NCI-H2196 (cell line): ENCODE data around the gene FMN2.
A peak's percentile ranks its signal among the peaks of the same experiment; 100 is the strongest.
"Not testable (repeated sequence)": the region's sequence is repeated elsewhere in the genome, so short reads cannot be mapped to it uniquely, and the experiment has no call there.

Experiments used
- DNase-seq: peaks from one replicate; lab custom pipeline; 2025; ENCODE audit not compliant: unreplicated experiment; lab: John Stamatoyannopoulos, UW

Gene FMN2

GRCh38 chr1:240136402-240136801 lies 44.7 kb downstream of the FMN2 start:
- DNase-seq: no peak

- no peak for DNase-seq
These were observed 47.2 kb downstream of the FMN2 start for GRCh38 chr1:240138867-240139266.

GRCh38 chr1:240139511-240139910 lies 47.8 kb downstream of the FMN2 start:
- DNase-seq: no peak

GRCh38 chr1:240145120-240145519 lies 53.4 kb downstream of the FMN2 start:
- no peak for DNase-seq

GRCh38 chr1:240148333-240148732 lies 56.6 kb downstream of the FMN2 start:
- no peak for DNase-seq

- no peak for DNase-seq
These were observed 57.9 kb downstream of the FMN2 start for GRCh38 chr1:240149484-240150094.

- no peak for DNase-seq
These were observed 59.6 kb downstream of the FMN2 start for GRCh38 chr1:240151136-240151735.

- DNase-seq: no peak
These were observed 61.1 kb downstream of the FMN2 start for GRCh38 chr1:240152611-240153297.

- DNase-seq: no peak
These were observed 63.9 kb downstream of the FMN2 start for GRCh38 chr1:240155605-240156004.

- no peak for DNase-seq
These were observed 73.1 kb downstream of the FMN2 start for GRCh38 chr1:240164742-240165141.

GRCh38 chr1:240169188-240169587 lies 77.5 kb downstream of the FMN2 start:
- DNase-seq: no peak

GRCh38 chr1:240170266-240170665 lies 78.6 kb downstream of the FMN2 start:
- no peak for DNase-seq

GRCh38 chr1:240170806-240171205 lies 79.1 kb downstream of the FMN2 start:
- DNase-seq: no peak

- DNase-seq: no peak
These were observed 80.2 kb downstream of the FMN2 start for GRCh38 chr1:240171907-240172306.

- no peak for DNase-seq
These were observed 82.2 kb downstream of the FMN2 start for GRCh38 chr1:240173836-240174235.

GRCh38 chr1:240174734-240175133 lies 83.1 kb downstream of the FMN2 start:
- no peak for DNase-seq

- DNase-seq: no peak
These were observed 86.7 kb downstream of the FMN2 start for GRCh38 chr1:240178366-240178765.

GRCh38 chr1:240184682-240185081 lies 93.0 kb downstream of the FMN2 start:
- DNase-seq: not testable (repeated sequence)

- DNase-seq: no peak
These were observed 96.5 kb downstream of the FMN2 start for GRCh38 chr1:240188139-240188538.

- DNase-seq: peak; percentile 2
These were observed 97.8 kb downstream of the FMN2 start for GRCh38 chr1:240189386-240189989.

- DNase-seq: peak; percentile 5
These were observed 99.3 kb downstream of the FMN2 start for GRCh38 chr1:240190881-240191401.

- no peak for DNase-seq
These were observed 101.2 kb downstream of the FMN2 start for GRCh38 chr1:240192851-240193250.
